HG03575 (cell line): ENCODE data around the gene SETD1A.

Source experiments
- ATAC-seq: cut with Tn5 transposase; IDR thresholded peaks from one replicate; pipeline ENCODE4 v1.9.1; 2021; ENCODE audit not compliant: unreplicated experiment, insufficient number of reproducible peaks, low FRiP score; ENCODE audit errors: extremely low read depth

Gene SETD1A

DNA sequence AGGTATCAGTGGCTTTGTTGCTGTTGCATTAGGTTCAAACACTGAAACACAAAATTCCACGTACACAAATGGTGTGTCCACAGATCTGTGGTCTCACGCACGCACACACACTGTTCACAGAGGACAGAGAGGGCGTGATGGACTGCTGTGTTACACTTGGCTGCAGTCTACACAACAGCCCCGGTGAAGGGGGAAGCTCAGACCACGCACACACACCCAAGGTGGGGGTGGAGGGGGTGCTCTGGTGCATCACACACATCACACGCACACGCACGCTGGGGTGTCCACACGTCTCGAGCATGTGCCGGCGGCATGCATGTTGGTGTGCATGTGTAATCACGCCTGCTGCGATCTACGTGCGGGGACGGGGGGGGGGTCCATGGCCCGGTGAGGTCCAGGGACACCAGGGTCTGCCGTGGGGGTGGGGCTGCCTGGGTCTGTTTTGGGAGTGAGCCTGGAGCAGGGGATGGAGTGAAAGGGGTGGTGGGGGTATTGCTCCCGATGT is 34.8 kb downstream of the SETD1A start:
- no peak for ATAC-seq

DNA sequence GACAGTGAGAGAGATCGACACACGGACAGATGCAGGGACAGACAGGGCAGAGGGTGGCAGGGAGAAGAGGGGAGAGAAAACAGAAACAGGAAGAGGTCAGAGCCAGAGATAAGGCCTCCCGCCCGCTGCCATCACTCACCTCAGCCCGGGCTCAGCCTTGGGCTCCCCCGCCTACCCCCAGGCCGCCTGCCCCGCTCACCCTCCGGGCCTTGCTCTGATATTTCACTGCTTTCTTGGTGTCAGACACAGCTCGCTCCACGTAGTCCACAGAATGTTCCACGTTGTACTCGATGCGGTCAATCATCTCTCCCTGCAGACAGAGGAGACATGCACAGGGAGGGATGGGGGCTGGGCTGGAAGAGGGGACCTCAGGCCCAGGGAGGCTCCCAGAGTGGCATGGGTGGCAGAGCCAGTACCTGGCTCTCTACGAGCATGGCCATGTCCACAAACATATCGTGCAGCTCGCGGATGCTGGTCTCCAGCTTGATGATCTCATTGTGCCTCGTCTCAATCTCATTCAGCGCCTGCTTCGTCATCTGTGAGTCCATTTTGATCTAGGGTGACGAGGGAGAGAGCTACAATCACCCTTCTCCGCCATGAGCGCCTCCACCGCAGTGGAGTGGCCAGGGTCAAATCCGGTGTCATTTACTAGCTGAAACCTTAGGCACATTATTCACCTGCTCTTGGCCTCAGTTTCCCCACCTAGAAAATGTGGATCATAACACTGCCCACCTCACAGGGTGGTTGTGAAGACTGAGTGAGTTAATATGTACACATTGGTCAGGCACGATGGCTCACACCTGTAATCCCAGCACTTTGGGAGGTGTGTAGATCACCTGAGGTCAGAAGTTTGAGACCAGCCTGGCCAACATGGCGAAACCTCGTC is 35.6 kb downstream of the SETD1A start:
- ATAC-seq = no peak

DNA sequence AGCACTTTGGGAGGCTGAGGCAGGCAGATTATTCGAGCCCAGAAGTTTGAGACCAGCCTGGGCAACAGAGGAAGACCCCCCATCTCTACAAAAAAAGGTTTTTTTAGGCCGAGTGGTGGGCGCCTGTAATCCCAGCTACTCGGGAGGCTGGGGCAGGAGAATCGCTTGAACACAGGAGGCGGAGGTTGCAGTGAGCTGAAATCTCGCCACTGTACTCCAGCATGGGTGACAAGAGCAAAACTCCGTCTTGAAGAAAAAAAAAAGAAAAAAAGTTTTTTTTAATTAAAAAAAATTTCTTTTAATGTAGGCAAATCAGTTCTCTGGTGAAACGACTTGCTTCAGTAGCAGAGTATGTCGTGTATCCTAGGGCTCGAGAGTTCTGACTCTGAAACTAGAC is 38.4 kb downstream of the SETD1A start:
- ATAC-seq = no peak

DNA sequence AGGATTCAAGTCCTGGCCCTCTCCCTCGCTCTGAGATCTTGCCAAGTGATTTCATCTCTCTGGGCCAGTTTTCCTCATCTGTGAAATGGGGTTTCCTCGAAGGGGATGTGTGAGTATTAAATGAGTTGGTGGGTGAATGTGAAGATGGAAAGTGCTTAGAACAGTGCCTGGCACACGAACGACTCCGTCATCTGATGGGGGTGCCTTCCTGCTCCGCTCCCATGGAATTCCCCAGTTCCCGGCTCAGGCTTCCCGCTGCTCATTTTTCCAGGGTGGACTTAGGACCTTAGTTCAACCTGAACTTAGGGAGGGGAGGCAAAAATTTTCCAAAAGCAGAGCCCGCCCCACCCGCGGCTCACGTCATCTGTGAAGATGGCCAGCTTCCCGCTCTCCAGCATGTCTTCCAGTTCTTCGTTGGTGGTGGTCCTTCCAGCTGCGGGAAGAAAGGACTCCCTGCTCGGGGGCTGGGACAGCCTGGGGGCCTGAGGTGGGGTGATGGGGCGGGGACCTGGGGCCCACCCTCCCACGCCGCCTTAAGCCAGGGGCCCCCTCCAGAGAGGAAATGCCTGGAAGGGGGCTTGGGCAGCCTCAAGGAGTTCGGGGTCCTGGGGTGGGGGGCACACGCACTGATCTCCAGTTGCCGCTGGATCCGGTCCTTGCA is 38.9 kb downstream of the SETD1A start:
- ATAC-seq = no peak

DNA sequence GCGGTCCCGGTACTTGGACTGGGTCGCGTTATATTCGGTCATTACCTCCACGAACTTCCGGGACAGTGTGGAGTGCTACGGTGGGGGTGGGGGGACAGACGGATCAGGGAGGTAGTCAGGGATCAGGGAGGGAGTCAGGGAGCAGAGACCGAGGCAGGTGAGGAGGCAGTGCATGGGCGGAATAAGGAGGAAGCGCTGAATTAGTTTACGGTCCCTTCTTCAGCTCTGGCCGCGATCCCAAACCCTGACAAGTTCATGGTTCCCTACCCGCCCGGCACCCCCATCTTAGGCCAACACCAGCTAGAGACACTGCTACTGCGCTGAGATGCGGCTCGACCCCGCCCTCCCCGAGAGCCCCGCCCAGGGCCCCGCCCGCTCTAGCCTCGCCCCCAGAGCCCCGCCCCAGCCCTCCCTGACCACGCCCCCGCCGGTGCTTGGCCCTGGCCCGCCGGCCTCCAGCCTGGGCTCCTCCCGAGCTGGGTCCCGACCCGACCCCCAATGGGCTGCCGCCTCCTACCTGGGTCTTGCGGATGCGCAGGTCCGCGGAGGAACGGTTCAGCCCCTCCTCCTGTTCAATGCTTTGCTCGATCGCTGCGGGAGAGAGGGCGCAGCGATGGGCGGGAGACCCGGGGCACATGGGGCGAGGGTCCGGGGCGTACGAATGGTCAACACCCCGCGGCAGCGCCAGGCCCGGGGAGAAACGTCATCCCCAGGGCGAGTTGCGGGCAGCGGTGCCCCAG is 39.6 kb downstream of the SETD1A start:
- ATAC-seq = no peak

DNA sequence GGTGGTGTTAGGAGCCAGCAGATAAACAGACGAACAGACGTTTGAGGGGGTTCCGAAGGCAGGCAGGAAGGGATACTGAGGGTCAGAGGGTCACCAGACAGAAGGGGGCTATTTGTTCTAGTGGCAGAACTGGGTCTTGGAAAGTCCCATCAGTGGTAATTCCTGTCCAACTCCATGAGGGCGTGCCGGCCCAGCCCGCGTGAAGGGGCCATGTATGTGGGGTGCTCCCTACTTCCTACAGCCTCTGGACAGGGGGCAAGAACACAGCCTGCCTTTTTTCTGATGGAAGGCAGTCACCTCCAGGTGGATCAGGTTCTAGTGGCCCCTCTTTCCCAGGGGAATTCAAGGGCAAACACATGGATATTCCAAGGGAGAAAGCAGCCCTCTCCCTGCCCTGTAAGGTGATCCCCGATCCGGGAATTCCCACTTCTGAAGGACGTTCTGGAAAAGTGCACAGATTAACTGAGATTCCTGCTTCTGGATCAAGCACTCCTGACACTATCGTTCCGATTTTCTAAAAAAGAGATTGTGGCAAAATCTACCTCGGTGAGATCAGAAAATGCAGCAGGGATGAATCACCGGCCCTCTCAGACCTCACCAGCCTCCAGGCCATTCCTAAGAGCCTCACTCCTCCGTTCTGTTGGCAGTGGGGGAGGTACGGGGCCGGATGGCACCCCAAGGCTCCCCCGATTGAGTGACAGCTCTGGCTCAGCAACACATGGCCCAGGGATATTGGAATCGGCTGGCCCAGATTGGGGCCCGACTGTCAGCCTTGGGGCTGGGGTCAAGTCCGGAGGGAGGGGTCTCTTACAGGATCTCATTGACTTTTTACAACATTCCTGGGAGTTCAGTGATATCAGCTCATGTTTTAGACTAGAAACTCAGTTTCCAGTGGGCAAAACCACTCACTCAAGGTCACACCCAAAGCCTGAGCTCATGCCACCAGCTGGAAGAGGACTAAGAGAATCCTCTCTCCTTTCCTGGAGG is 40.5 kb downstream of the SETD1A start:
- no peak for ATAC-seq

DNA sequence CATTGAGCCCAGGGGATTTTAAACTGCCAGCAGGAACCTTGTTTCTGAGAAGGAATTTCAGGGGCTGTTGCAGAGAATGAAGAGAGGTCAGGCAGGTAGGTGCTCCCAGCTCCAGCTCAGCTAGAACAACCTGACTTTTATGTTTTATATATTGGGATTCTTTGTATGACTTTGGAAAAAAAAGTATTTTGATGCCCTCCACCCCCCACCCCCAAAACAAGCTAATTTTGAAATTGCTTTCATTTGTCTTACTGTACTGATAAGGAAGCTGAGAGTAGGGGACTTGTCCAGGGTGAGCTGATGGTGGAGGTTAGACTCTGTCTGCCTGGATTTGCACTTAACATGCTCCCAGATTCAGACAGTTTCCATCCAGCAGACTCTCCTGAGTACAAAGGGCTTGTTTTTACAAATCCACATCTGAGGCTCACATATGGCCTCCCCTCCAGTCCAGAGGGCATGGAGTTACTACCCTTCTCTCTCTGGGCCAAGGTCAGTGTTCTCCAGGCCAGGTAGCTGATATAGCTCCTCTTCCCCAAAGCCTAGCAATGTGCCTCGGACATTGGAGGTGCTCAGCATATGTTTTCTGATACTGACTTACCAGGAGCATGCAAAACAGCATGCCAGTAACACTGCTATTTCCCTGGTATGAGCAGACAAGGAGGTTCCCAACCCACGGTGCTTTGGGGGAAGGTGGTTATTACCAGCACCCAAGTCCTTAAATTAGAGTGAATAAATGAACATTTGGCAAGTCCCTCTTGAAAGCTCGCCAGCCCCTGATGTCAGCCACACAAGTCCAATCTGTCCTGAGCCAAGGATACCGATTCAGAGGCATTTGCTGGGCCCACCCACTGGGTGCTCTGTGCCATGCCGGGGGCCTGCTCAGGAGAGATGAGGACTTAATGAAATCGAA is 41.6 kb downstream of the SETD1A start:
- no peak for ATAC-seq

DNA sequence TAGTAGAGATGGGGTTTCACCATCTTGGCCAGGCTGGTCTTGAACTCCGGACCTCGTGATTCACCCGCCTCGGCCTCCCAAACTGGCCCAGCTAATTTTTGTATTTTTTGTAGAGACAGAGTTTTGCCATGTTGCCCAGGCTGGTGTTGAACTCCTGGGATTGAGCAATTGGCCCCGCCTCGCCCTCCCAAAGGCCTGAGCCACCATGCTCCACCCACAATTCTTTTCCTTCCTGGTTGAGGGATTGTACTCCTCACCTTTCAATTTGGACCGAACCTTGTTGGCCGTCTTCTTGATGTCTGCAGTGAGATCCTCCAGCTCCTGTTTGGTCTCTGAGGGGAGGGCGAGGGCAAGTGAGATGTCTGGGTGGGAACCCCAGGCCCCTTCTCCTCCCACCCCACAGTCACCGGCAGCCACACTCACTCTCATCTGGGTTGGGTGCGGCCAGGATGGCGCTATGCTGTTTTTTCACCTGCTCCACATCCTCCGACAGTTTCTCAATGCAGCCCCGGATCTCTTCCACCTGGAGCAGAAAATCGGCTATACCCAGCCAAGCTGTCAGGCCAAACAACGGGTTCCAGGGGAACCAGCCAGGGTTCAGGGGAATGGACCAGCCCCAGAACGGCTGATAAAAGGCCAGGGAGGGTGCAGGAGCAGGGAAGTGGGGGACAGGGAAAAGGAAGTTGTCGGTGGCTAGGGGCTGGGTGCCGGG is 43.3 kb downstream of the SETD1A start:
- no peak for ATAC-seq

DNA sequence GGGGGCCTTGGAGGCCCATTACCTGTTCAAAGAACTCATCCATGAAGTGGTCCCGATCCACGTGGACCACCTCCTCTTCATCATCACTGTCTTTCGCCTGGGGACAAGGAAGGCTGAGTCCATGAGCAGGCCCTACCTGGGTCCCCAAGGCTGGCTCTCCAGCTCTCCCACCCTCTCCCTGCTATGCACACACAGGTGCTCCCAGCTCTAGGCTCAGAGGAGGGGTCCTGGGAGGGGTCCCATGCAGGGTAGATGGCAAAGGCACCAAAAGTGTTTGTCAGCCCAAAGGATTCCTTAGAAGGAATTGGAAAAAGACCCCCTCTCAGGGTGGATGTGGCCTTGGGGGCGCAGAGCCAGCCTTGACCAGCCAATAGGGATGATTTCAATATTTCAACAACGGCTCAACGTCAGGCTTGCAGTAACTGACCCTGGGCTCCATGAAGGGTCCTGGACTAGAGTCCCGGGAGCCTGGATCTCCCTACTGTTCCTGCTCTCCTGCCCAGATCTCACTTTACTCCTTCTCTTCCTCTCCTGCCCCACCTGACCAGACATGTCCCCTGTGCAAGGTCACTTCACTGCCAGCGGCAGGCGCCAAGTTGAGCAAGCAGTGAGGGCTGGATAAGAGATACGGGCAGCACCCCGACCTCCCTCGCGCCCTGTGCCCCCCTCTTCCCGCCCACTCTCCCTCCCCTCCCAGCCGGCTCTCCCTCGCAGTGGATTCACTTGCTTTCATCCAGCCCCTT is 44.1 kb downstream of the SETD1A start:
- ATAC-seq = no peak

DNA sequence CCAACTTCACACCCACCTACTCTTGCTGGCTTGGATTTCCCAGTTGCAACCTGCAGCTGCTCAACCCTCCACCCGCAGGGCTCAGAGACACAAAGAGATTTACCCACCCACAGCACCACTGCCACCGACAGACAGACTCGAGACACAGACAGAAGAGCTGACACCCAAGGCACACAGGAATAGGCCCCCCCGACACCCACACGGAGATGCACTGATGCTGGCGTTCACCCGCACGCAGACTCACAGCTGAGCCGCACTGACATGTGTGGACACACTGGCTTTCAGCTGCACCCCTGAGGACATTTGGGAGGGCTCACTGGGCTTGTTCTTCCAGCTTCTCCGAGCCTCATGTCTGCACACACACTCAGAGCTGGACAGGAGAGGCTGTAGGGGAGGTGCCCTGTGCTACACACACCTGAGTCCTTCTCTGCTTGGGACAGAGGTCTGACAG is 44.7 kb downstream of the SETD1A start:
- no peak for ATAC-seq

DNA sequence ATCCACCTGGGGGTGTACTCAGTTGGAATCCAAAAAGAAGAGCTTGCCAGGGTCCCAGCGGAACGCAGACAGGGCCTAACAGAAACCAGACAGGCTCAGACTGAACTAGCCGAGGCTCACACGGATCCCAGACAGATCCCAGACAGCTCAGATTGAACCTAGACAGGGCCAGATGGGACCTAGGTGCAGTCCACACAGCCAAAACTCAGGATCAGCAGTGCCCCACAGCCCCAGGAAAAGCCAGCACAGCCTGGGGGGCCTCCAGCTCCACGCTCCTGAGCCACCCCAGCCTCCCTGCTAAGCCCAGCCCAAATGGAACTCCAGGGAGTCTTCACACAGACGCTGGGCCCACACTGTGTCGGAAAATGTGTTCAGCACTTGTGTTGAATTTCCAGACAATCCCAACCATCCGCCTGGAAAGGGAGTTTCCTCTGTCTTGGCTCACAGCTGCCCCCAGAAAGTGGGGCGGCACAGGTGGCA is 45.3 kb downstream of the SETD1A start:
- no peak for ATAC-seq

DNA sequence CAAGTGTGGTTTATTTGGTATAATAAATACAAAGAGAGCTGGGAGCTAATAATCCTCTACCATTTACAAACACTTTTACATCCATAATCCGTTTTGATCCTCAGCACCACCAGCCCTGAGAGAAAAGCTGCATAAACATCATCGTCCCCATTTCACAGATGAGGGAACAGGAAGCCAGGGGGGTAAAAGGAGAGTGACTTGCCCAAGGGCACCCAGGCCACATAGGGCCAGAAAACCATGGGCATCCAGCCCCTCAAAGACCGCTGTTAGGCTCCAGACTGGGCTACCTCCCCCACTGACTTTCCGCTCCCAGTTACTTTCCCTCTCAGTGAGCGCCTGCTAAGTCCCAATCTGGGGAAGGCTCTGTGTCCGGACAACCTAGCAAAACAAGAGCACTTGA is 46.2 kb downstream of the SETD1A start:
- no peak for ATAC-seq

DNA sequence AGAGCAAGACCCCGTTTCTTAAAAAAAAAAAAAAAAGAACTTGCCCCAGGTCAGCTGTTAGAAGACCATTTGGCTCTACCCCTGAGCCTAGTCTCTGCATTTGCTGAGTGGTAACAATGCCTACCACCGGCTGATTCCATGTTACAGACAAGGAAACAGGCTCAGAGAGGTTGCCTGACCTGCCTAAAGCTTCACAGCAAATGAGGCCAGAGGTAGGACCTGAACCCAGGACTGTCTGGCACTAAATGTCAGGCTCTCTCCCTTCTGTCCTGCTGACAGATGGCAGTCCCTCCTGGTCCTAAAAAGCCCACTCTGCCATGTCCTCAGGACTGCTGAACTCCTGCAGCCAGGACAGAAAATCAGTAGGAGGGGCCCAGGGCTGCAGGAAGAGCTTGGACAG is 47.1 kb downstream of the SETD1A start:
- no peak for ATAC-seq

DNA sequence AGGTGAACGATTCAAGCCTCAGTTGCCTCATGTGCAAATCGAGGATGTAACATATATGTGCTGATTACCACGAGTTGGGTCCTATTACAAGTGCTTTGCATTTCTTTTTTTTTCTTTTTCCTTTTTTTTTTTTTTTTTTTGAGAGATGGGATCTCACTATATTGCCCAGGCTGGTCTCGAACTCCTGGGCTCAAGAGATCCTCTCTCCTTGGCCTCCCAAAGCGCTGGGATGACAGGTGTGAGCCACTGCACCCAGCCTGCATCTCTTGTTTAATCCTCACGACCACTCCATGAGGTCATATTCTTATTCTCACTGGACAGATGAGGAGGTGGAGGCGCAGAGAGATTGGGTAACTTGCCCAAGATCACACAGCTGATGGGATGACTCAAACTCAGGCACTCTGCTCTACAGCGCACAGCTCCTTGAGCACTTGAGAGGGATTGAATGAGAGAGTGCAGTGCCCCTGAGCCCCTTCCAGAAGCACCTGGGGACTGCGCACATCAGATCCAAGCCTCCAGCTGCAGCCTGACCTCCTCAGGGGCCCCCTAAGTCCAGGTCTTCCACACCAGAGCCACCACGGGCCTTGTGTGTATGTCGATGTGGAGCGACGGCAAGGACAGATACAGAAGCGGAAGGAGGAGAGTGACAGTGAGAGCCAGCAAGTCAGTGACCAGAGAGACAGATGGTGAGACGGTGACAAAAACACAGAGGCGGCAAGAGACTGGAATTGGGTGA is 48.0 kb downstream of the SETD1A start:
- ATAC-seq = no peak

DNA sequence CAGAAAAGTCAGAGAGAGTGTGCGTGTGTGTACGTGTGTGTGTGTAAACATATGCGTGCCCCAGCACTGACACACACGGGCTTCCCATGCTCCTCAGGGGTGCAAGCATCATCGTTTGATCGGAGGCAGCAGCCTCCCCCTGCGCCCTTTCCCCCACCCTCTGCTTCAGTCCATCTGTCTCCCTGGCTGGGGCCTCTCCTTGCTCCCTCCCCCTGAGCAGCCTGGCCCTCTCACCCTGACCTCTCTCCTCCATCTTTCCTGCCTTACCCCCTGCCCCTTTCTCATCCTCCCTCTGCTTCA is 48.5 kb downstream of the SETD1A start:
- no peak for ATAC-seq

DNA sequence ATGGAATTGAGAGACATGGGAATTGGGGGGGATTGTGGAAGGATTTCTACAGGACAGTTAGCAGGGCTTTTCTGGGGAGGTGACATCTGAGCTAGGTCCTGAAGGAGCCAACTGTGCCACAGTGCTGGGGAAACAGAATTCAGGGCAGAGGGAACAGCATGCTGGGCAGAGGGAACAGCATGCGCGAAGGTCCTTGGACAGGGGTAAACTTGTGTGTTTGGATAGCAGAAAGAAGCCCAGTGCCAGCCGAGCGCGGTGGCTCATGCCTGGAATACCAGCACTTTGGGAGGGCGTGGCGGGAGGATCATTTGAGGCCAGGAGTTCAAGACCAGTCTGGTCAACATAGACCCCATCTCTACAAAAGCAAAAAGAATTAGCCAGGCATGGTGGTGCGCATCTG is 49.0 kb downstream of the SETD1A start:
- no peak for ATAC-seq
